ENCODE results near the gene TSPO2. TPM values are rescaled to one million over a fixed set of nuclear protein-coding genes. Genes with fewer than 3 reads are reported as not detected.
A peak's percentile ranks its signal among the peaks of the same experiment; 100 is the strongest.

TSPO2 gene
- total and polyA plus RNA-seq, 2 of the 13 experiments (the other 11 are each of a cell fraction or from before 2014, with no cell fraction given) = 0.55 TPM; not detected in 1

GRCh38 chr6:41056768-41057490, 14.7 kb downstream of the TSPO2 start (continued):
- no peak for TF ChIP-seq ZBTB39 (CRISPR knock-in tag; IDR thresholded peaks at IDR 0.05)
- TF ChIP-seq REXO4 (CRISPR knock-in tag; IDR thresholded peaks at IDR 0.05; ENCODE audit: borderline replicate concordance) = no peak
- 0 out of 4 replicates have a peak, but pooled peaks of 1 of the 2 experiments have one; percentile 7 for TF ChIP-seq EP300 (IDR thresholded peaks at IDR 0.05; ENCODE audit: low read depth in 2 of 2, low read length in 2 of 2)
- TF ChIP-seq EP300 (CRISPR knock-in tag; IDR thresholded peaks at IDR 0.05; ENCODE audit: borderline replicate concordance) = no peak
- no peak for TF ChIP-seq CHCHD3 (CRISPR knock-in tag; IDR thresholded peaks at IDR 0.05)
- no peak for TF ChIP-seq BATF2 (CRISPR knock-in tag; IDR thresholded peaks at IDR 0.05)
- TF ChIP-seq NFE2L1 (CRISPR knock-in tag; IDR thresholded peaks at IDR 0.05; ENCODE audit: borderline replicate concordance) = no peak
- TF ChIP-seq ZBTB38 (CRISPR knock-in tag; IDR thresholded peaks at IDR 0.05) = peak; percentile 52; the same call in 1 of the 2 replicates
- TF ChIP-seq ZC3H13 (CRISPR knock-in tag; IDR thresholded peaks at IDR 0.05) = no peak
- TF ChIP-seq ZNF784 (CRISPR knock-in tag; IDR thresholded peaks at IDR 0.05; ENCODE audit: borderline replicate concordance) = 0 out of 2 replicates have a peak, but pooled peaks have one; percentile 24
- TF ChIP-seq HNRNPL (IDR thresholded peaks at IDR 0.05; ENCODE audit: low read depth, low read length) = peak; percentile 74; the same call in 1 of the 2 replicates

All from HepG2 (cell line).